Liver (tissue), 3 donors: ENCODE results near the gene ARL3.

Source experiments
- EGR1 ChIP-seq, 2 donors: IDR thresholded peaks; 2 replicates each; pipeline ENCODE4 v1.6.1; 2016 to 2018; ENCODE audit warnings: antibody characterized with exemption in 2 of 2, low read depth in 2 of 2
- GABPA ChIP-seq, 2 donors: IDR thresholded peaks in 1 of 2; conservative IDR thresholded peaks in 1 of 2; 2 replicates each; pipeline ENCODE4 v1.6.1; 2016; ENCODE audit warnings: antibody characterized with exemption in 2 of 2, mild to moderate bottlenecking in 1 of 2, moderate library complexity in 1 of 2
- HNF4A ChIP-seq, 2 donors: conservative IDR thresholded peaks; 2 replicates each; pipeline ENCODE4 v1.6.1; 2016; ENCODE audit warnings: antibody characterized with exemption in 2 of 2, mild to moderate bottlenecking in 2 of 2
- JUND ChIP-seq, 2 donors: IDR thresholded peaks; 2 replicates each; pipeline ENCODE4 v1.6.1; 2016; ENCODE audit warnings: antibody characterized with exemption in 2 of 2
- RAD21 ChIP-seq, 2 donors: IDR thresholded peaks; 2 replicates each; pipeline ENCODE4 v1.6.1; 2016; ENCODE audit warnings: antibody characterized with exemption in 2 of 2, mild to moderate bottlenecking in 2 of 2
- RXRA ChIP-seq, 2 donors: IDR thresholded peaks; 2 replicates each; pipeline ENCODE4 v1.6.1; 2017 to 2018; ENCODE audit warnings: antibody characterized with exemption in 2 of 2, mild to moderate bottlenecking in 1 of 2
- TAF1 ChIP-seq: conservative IDR thresholded peaks from 2 replicates; pipeline ENCODE4 v1.6.1; 2016; ENCODE audit warnings: antibody characterized with exemption, mild to moderate bottlenecking
- YY1 ChIP-seq: IDR thresholded peaks from 2 replicates; pipeline ENCODE4 v1.6.1; 2016; ENCODE audit warnings: antibody characterized with exemption, mild to moderate bottlenecking
- TF ChIP-seq, protein P1 (sequence below): IDR thresholded peaks from 2 replicates; pipeline ENCODE4 v1.6.1; 2016; ENCODE audit warnings: antibody characterized with exemption
- TF ChIP-seq, protein P2 (sequence below): fragments of 150-350 bp; IDR thresholded peaks from 2 replicates; pipeline ENCODE4 v1.5.1; 2017; ENCODE audit warnings: improper control_type of control experiment, low read depth, low read length; ENCODE audit not compliant: missing input control
- TF ChIP-seq, protein P3 (sequence below): IDR thresholded peaks from 2 replicates; pipeline ENCODE4 v1.6.1; 2016; ENCODE audit warnings: antibody characterized with exemption, mild to moderate bottlenecking
- TF ChIP-seq, protein P4 (sequence below): IDR thresholded peaks from 2 replicates; pipeline ENCODE4 v1.6.1; 2016; ENCODE audit warnings: antibody characterized with exemption
- donor health status: healthy.
- donor health status: healthy.

DNA sequence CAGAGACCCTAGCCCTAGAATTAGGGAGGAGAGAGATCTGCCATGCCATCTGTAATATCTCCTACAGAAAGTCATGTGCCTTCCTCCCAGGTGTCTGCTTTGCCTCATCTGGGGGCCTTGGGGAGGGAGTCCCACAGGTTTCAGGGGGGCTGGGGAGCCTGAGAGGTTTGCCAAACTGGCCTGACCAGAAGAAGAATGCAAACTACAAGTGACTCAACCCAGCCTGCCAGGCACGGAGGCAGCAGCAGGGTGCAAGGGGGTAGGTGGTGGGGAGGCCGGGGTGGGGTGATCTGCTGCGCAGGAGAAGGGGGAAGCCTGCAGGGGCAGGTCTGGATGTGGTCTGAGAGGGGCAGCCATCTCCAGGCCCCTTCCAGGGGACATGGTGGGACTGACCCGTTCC lies 79.5 kb downstream of the ARL3 start:
- TF ChIP-seq, protein P1, sequence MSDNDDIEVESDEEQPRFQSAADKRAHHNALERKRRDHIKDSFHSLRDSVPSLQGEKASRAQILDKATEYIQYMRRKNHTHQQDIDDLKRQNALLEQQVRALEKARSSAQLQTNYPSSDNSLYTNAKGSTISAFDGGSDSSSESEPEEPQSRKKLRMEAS: no peak
- TF ChIP-seq, protein P2, sequence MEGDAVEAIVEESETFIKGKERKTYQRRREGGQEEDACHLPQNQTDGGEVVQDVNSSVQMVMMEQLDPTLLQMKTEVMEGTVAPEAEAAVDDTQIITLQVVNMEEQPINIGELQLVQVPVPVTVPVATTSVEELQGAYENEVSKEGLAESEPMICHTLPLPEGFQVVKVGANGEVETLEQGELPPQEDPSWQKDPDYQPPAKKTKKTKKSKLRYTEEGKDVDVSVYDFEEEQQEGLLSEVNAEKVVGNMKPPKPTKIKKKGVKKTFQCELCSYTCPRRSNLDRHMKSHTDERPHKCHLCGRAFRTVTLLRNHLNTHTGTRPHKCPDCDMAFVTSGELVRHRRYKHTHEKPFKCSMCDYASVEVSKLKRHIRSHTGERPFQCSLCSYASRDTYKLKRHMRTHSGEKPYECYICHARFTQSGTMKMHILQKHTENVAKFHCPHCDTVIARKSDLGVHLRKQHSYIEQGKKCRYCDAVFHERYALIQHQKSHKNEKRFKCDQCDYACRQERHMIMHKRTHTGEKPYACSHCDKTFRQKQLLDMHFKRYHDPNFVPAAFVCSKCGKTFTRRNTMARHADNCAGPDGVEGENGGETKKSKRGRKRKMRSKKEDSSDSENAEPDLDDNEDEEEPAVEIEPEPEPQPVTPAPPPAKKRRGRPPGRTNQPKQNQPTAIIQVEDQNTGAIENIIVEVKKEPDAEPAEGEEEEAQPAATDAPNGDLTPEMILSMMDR: no peak
- TF ChIP-seq GABPA (IDR thresholded peaks at IDR 0.05 in 1 of 2, conservative IDR thresholded peaks at IDR 0.05 in 1 of 2): no peak
- no peak for TF ChIP-seq TAF1
- TF ChIP-seq RAD21 (IDR thresholded peaks at IDR 0.05): no peak
- no peak for TF ChIP-seq JUND (IDR thresholded peaks at IDR 0.05)
- no peak for TF ChIP-seq HNF4A (conservative IDR thresholded peaks at IDR 0.05)
- TF ChIP-seq, protein P3, sequence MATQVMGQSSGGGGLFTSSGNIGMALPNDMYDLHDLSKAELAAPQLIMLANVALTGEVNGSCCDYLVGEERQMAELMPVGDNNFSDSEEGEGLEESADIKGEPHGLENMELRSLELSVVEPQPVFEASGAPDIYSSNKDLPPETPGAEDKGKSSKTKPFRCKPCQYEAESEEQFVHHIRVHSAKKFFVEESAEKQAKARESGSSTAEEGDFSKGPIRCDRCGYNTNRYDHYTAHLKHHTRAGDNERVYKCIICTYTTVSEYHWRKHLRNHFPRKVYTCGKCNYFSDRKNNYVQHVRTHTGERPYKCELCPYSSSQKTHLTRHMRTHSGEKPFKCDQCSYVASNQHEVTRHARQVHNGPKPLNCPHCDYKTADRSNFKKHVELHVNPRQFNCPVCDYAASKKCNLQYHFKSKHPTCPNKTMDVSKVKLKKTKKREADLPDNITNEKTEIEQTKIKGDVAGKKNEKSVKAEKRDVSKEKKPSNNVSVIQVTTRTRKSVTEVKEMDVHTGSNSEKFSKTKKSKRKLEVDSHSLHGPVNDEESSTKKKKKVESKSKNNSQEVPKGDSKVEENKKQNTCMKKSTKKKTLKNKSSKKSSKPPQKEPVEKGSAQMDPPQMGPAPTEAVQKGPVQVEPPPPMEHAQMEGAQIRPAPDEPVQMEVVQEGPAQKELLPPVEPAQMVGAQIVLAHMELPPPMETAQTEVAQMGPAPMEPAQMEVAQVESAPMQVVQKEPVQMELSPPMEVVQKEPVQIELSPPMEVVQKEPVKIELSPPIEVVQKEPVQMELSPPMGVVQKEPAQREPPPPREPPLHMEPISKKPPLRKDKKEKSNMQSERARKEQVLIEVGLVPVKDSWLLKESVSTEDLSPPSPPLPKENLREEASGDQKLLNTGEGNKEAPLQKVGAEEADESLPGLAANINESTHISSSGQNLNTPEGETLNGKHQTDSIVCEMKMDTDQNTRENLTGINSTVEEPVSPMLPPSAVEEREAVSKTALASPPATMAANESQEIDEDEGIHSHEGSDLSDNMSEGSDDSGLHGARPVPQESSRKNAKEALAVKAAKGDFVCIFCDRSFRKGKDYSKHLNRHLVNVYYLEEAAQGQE: no peak
- TF ChIP-seq, protein P4, sequence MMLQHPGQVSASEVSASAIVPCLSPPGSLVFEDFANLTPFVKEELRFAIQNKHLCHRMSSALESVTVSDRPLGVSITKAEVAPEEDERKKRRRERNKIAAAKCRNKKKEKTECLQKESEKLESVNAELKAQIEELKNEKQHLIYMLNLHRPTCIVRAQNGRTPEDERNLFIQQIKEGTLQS: no peak
- TF ChIP-seq YY1: no peak
- no peak for TF ChIP-seq EGR1 (IDR thresholded peaks at IDR 0.05; ENCODE audit: low read depth in 2 of 2)
- TF ChIP-seq RXRA (IDR thresholded peaks at IDR 0.05): no peak
